HEK293T (cell line): ENCODE measurements around the gene SYDE1.

Experiments
- ARNT ChIP-seq: fragments of 450-650 bp; IDR thresholded peaks from 2 replicates; pipeline ENCODE4 v1.6.1; 2017; ENCODE audit warnings: mild to moderate bottlenecking
- BHLHE40 ChIP-seq: fragments of 450-650 bp; IDR thresholded peaks from 2 replicates; pipeline ENCODE4 v1.6.1; 2016; ENCODE audit warnings: mild to moderate bottlenecking, moderate library complexity, borderline replicate concordance
- CTBP1 ChIP-seq: fragments of 450-650 bp; IDR thresholded peaks from 2 replicates; pipeline ENCODE4 v1.6.1; 2016; ENCODE audit warnings: borderline replicate concordance
- ELF4 ChIP-seq: fragments of 450-650 bp; IDR thresholded peaks from 2 replicates; pipeline ENCODE4 v1.6.1; 2017; ENCODE audit warnings: antibody characterized with exemption
- FOXA1 ChIP-seq: fragments of 450-650 bp; IDR thresholded peaks from 2 replicates; pipeline ENCODE4 v1.6.1; 2016; ENCODE audit warnings: mild to moderate bottlenecking
- FOXK2 ChIP-seq: fragments of 450-650 bp; IDR thresholded peaks from 2 replicates; pipeline ENCODE4 v1.6.1; 2016; ENCODE audit warnings: mild to moderate bottlenecking
- FOXM1 ChIP-seq: fragments of 450-650 bp; IDR thresholded peaks from 2 replicates; pipeline ENCODE4 v1.6.1; 2017; ENCODE audit warnings: mild to moderate bottlenecking, borderline replicate concordance
- L3MBTL2 ChIP-seq: fragments of 450-650 bp; conservative IDR thresholded peaks from 2 replicates; pipeline ENCODE4 v1.6.1; 2016; ENCODE audit warnings: mild to moderate bottlenecking
- SP1 ChIP-seq: fragments of 450-650 bp; IDR thresholded peaks from 2 replicates; pipeline ENCODE4 v1.6.1; 2017
- SUZ12 ChIP-seq: fragments of 450-650 bp; IDR thresholded peaks from 2 replicates; pipeline ENCODE4 v1.6.1; 2016; ENCODE audit warnings: mild to moderate bottlenecking
- TARDBP ChIP-seq: fragments of 450-650 bp; IDR thresholded peaks from 2 replicates; pipeline ENCODE4 v1.6.1; 2016
- ZNF384 ChIP-seq: fragments of 450-650 bp; IDR thresholded peaks from 2 replicates; pipeline ENCODE4 v1.6.1; 2016

GRCh38 chr19:15108845-15109767, 1.9 kb downstream of the SYDE1 start:
- TF ChIP-seq FOXM1: no peak
- TF ChIP-seq L3MBTL2: no peak
- no peak for TF ChIP-seq TARDBP
- TF ChIP-seq ARNT: no peak
- no peak for TF ChIP-seq BHLHE40
- TF ChIP-seq CTBP1: no peak
- no peak for TF ChIP-seq FOXA1
- TF ChIP-seq SP1: no peak
- no peak for TF ChIP-seq FOXK2
- TF ChIP-seq ELF4: no peak
- no peak for TF ChIP-seq SUZ12
- no peak for TF ChIP-seq ZNF384
